MM.1S (cell line): ENCODE measurements around the gene TMEM187.

Experiments
- CTCF ChIP-seq: fragments of 300-600 bp; sonication (generic); IDR thresholded peaks from 2 replicates; pipeline ENCODE4 v1.5.1; 2016; ENCODE audit warnings: antibody characterized with exemption, low read length, mixed read lengths
- EZH2 ChIP-seq: fragments of 300-600 bp; sonication (generic); optimal IDR thresholded peaks from 2 replicates; pipeline ENCODE3; 2017; ENCODE audit warnings: low read depth, mild to moderate bottlenecking, antibody characterized with exemption, low read length, mixed read lengths
- EZH2phosphoT487 ChIP-seq: fragments of 300-600 bp; sonication (generic); IDR thresholded peaks from 2 replicates; pipeline ENCODE4 v1.6.1; 2018; ENCODE audit warnings: antibody characterized with exemption, low read length

- TF ChIP-seq EZH2 (no peak), CTCF (no peak), EZH2phosphoT487 (no peak)
Observed at GRCh38 chrX:153993079-153993478, 20.5 kb downstream of the TMEM187 start.
